Endometrial microvascular endothelial cells (primary cell): Measurements from ENCODE around the gene FOS. TPM values are rescaled to one million over a fixed set of nuclear protein-coding genes. Genes with fewer than 3 reads are reported as not detected.
"Not testable (repeated sequence)": the region's sequence is repeated elsewhere in the genome, so short reads cannot be mapped to it uniquely, and the experiment has no call there.

Experiments
- in situ Hi-C: cut with HindIII; loops from 2 replicates; pipeline ENCODE4 v1.10.0; 2017; ENCODE audit warnings: low sequenced_read_pairs, low pct_unique_long_range_greater_than_20kb; ENCODE audit errors: inconsistent ontology term
- total RNA-seq: library from RNA; depleted of rRNA; stranded (reverse); fragments of >200 nt; gene quantifications from one replicate; pipeline ENCODE4 v1.2.3, GENCODE V29; 2015; ENCODE audit errors: inconsistent ontology term

FOS gene
- total RNA-seq, 1 donor from 2014 or later = 16.9 TPM

DNA sequence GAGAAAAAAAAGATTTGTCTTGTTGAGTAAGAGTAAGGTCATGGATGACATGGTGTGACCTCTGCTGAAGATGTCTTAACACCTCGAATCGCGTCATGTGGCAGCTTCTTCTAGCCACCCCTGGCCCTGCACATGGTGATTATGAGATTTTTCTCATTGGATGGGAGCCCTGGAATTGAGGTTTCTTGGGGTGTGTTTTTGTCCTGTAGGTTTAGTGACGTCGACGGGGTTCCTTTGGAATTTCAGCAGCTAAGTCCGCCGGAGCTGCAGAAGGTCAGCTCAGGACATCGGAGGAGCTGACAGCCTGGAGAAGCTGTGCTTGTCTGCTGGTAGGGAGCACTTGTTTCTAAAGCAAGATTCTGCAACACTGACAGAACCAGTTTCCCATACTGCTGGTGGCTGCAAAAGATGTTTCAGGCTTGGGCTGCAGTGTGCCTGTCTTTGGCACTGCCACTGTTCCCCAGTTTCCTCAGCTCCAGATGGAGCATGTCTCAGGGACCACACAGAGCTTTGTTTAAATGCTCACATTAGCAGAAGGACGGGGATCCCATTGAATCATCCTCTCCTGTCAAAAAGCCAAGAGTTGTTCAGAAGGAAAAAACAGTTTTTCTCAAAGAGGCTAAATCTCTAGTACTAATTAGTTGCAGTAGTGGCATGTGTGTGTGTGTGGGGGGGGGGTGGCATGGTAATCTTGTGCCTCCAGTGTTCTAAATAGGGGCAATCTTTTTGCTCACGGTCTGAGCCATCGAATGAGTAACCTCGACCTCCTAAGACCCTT lies 5.2 kb upstream of the FOS start:
- in situ Hi-C loops = no loop called here

DNA sequence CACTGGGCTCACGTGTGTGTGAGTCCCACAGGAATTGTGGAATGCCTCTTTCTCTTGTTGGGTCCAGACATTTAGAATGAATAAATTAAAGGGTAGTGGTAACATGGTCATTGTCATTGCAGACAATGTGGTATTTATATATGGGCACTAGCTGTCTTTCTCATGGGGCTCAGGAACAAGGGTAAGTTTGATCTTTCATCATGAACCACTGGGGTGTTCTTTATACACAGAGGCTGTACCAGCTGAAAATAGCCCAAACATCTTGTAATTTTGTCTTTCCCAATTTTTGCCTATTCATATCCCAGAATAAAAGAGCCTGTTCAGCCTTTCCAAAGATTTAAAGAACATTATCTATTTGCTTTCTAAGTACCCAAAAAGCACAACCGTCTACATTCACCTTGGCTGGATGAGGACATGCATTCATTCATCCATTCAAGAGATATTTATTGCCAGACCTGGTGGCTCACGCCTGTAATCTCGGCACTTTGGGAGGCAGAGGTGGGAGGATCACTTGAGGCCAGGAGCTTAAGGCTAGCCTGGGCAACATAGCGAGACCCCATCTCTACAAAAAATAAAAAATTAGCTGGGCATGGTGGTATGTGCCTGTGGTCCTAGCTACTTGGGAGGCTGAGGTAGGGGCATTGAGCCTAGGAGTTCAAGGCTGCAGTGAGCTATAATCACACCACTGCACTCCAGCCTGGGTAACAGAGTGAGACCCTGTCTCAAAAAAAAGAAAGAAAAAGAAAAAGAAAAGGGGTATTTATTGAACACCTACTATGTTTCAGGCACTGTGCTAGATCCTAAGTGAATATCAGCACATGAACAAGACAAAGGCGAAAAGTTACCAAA lies 4.4 kb upstream of the FOS start:
- in situ Hi-C loops = no loop called here

DNA sequence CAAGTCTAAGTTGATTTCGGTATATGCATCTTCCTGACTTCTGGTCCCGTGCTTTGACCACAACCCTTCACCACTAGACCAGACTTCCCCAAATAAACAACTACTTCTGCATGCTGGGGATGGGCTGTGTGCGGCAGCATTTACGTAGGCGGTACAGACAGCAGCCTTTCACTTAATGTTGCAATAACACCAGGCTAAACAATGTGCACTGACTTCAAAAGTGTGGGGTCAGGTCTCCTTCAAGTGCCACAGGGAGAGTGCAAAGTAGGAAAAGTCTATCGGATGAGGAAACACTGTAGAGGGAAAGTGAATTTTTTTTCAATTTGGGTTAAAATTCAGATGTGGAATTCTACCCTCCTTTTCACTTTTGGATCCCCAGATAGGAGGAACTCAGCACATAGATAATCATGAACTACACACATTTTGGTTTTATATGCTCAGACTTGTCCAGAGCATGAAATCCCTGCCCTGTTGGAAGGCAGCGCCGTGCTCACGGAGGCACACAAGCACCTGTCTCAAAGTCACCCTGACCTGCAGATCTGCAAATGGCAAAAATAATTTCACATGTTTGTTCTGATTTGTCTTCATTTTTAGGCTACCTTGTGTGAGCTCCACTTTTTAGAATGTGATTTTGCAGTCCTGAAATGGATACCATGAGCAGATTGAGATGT lies 3.6 kb upstream of the FOS start:
- in situ Hi-C loops = no loop called here

DNA sequence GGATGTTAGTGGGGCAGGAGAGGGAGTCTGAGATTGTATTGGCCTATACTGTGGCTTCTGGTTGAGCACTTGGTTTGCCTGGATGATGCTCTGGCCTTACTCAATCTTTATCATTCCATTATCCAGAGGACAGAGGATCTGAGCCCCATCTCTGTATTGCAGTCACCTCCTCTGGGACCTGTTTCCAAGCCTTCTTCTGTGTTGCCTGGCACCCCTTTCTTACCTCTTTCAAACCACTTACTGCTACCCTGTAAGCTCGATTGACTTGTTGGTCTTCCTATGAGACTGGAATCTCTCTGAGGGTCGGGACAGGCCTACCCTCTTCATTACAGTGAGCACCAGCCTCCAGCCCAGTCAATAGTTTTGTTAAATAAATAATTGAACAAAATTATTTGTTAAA lies 3.0 kb upstream of the FOS start:
- in situ Hi-C loops = no loop called here

DNA sequence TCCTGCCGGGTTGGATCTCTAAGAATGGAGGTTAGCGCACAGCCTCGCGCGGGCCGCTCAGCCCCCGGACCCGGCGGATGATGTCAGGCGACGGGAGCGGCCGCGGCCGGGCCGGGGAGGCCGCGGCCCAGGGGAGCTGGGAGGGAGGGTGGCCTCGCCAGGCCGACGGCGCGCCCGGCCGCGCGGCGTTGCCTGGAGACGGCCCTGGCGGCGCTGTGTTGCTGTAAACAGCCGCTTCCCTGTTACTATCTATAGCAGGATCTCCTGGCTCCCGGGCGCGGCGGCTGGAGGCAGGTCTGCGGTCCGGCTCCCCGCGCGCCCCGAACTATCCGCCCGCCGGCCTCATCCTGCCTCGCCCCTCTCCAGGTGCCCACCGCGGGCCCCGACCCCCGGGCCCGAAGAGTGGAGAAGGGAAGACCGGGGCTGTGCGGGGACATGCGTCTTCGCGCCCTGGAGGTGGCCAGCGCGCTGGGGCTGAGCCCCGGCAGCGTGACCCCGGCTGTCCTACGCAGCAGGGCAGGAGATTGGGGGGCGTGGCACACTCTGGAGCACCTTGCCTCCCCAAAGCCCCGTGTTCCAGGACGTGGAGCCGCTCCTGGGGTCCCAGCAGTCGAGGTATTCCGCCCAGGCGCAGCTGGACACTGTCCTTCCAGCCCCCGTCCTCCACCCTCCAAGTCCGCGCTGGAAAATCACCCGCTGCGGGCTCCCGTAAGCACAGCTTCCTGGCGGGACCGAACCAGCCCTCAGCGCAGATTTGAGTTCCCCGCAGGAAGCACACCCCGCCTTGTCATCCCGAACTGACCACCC lies 1.4 kb upstream of the FOS start:
- in situ Hi-C loops = no loop called here

DNA sequence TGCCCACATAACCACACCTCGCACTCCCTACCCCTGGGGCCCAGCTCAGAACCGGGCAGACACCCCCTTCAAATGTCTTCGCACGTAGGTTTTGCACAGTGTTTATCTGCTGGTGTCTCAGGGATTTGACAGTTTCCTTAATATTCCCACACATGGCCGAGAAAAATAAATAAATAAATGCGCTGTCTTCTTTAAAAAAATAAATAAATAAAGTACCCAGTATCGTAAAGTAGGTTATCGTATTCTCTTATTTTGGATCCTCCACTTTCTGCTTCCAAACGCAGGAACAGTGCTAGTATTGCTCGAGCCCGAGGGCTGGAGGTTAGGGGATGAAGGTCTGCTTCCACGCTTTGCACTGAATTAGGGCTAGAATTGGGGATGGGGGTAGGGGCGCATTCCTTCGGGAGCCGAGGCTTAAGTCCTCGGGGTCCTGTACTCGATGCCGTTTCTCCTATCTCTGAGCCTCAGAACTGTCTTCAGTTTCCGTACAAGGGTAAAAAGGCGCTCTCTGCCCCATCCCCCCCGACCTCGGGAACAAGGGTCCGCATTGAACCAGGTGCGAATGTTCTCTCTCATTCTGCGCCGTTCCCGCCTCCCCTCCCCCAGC lies 710 bp upstream of the FOS start:
- in situ Hi-C loops = no loop called here

DNA sequence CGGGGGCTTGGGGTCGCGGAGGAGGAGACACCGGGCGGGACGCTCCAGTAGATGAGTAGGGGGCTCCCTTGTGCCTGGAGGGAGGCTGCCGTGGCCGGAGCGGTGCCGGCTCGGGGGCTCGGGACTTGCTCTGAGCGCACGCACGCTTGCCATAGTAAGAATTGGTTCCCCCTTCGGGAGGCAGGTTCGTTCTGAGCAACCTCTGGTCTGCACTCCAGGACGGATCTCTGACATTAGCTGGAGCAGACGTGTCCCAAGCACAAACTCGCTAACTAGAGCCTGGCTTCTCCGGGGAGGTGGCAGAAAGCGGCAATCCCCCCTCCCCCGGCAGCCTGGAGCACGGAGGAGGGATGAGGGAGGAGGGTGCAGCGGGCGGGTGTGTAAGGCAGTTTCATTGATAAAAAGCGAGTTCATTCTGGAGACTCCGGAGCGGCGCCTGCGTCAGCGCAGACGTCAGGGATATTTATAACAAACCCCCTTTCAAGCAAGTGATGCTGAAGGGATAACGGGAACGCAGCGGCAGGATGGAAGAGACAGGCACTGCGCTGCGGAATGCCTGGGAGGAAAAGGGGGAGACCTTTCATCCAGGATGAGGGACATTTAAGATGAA lies 630 bp downstream of the FOS start:
- in situ Hi-C loops = no loop called here

DNA sequence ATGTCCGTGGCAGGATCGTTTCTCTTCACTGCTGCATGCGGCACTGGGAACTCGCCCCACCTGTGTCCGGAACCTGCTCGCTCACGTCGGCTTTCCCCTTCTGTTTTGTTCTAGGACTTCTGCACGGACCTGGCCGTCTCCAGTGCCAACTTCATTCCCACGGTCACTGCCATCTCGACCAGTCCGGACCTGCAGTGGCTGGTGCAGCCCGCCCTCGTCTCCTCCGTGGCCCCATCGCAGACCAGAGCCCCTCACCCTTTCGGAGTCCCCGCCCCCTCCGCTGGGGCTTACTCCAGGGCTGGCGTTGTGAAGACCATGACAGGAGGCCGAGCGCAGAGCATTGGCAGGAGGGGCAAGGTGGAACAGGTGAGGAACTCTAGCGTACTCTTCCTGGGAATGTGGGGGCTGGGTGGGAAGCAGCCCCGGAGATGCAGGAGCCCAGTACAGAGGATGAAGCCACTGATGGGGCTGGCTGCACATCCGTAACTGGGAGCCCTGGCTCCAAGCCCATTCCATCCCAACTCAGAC lies 1.2 kb downstream of the FOS start:
- in situ Hi-C loops = no loop called here

DNA sequence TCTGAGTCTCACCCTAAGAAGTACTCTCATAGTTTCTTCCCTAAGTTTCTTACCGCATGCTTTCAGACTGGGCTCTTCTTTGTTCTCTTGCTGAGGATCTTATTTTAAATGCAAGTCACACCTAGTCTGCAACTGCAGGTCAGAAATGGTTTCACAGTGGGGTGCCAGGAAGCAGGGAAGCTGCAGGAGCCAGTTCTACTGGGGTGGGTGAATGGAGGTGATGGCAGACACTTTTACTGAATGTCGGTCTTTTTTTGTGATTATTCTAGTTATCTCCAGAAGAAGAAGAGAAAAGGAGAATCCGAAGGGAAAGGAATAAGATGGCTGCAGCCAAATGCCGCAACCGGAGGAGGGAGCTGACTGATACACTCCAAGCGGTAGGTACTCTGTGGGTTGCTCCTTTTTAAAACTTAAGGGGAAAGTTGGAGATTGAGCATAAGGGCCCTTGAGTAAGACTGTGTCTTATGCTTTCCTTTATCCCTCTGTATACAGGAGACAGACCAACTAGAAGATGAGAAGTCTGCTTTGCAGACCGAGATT lies 1.7 kb downstream of the FOS start:
- in situ Hi-C loops = no loop called here

DNA sequence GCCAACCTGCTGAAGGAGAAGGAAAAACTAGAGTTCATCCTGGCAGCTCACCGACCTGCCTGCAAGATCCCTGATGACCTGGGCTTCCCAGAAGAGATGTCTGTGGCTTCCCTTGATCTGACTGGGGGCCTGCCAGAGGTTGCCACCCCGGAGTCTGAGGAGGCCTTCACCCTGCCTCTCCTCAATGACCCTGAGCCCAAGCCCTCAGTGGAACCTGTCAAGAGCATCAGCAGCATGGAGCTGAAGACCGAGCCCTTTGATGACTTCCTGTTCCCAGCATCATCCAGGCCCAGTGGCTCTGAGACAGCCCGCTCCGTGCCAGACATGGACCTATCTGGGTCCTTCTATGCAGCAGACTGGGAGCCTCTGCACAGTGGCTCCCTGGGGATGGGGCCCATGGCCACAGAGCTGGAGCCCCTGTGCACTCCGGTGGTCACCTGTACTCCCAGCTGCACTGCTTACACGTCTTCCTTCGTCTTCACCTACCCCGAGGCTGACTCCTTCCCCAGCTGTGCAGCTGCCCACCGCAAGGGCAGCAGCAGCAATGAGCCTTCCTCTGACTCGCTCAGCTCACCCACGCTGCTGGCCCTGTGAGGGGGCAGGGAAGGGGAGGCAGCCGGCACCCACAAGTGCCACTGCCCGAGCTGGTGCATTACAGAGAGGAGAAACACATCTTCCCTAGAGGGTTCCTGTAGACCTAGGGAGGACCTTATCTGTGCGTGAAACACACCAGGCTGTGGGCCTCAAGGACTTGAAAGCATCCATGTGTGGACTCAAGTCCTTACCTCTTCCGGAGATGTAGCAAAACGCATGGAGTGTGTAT lies 2.4 kb downstream of the FOS start:
- in situ Hi-C loops = no loop called here

DNA sequence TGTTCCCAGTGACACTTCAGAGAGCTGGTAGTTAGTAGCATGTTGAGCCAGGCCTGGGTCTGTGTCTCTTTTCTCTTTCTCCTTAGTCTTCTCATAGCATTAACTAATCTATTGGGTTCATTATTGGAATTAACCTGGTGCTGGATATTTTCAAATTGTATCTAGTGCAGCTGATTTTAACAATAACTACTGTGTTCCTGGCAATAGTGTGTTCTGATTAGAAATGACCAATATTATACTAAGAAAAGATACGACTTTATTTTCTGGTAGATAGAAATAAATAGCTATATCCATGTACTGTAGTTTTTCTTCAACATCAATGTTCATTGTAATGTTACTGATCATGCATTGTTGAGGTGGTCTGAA lies 3.0 kb downstream of the FOS start:
- in situ Hi-C loops = no loop called here

DNA sequence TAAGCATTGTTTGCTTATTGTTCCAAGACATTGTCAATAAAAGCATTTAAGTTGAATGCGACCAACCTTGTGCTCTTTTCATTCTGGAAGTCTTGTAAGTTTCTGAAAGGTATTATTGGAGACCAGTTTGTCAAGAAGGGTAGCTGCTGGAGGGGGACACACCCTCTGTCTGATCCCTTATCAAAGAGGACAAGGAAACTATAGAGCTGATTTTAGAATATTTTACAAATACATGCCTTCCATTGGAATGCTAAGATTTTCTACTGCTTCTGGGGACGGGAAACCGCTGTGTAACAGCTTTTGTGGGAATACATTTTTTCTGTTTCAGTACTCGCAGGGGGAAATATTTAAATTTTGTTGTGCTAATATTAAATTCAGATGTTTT lies 3.5 kb downstream of the FOS start:
- in situ Hi-C loops = no loop called here

DNA sequence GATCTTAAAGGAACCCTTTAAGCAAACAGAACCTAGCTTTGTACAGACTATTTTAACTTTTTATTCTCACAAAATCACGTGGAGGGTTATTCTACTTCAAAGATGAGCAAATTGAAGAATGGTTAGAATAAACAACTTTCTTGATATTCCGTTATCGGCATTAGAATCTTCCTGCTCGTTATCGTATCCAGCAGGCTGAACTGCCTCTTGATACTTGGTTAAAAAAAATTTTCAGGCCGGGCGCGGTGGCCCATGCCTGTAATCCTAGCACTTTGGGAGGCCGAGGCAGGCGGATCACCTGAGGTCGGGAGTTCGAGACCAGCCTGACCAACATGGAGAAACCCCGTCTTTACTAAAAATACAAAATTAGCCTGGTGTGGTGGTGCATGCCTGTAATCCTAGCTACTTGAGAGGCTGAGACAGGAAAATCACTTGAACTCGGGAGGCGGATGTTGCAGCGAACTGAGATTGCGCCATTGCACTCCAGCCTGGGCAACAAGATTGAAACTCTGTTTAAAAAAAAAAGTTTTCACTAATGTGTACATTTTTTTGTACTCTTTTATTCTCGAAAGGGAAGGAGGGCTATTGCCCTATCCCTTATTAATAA lies 4.0 kb downstream of the FOS start:
- in situ Hi-C loops = not testable (repeated sequence)

DNA sequence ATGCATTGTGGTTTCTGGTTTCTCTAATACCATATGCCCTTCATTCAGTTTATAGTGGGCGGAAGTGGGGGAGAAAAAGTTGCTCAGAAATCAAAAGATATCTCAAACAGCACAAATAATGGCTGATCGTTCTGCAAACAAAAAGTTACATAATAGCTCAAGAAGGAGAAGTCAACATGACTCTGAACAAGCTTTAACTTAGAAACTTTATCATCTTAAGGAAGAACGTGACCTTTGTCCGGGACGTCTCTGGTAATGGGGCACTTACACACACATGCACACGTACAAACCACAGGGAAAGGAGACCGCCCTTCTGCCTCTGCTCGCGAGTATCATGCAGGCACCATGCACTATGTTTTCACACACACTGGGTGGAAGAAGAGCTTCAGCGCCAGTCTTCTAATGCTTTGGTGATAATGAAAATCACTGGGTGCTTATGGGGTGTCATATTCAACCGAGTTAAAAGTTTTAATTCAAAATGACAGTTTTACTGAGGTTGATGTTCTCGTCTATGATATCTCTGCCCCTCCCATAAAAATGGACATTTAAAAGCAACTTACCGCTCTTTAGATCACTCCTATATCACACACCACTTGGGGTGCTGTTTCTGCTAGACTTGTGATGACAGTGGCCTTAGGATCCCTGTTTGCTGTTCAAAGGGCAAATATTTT lies 4.7 kb downstream of the FOS start:
- in situ Hi-C loops = no loop called here

DNA sequence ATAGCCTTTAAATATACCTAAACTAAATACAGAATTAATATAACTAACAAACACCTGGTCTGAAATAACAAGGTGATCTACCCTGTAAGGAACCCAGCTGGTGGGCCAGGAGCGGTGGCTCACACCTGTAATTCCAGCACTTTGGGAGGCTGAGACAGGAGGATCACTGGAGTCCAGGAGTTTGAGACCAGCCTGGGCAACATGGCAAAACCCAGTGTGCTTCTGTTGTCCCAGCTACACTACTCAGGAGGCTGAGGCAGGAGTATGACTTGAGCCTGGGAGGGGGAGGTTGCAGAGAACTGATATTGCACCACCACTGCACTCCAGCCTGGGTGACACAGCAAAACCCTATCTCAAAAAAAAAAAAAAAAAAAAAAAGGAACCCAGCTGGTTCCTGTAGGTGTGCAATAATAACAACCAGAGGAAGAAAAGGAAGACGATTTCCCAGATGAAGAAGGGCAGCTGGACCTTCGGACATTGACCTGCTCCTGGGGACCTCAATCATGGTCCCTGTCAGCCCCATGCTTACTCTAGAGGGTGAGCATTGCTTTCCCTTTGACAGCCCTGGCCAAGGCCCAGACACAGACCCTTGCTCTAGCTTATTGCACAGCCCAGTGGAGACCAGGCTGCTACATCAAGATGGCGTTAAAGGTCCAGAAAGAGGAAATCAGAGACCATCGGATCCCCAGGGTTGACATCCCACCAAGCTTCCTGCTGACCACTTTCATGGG lies 5.4 kb downstream of the FOS start:
- in situ Hi-C loops = no loop called here

DNA sequence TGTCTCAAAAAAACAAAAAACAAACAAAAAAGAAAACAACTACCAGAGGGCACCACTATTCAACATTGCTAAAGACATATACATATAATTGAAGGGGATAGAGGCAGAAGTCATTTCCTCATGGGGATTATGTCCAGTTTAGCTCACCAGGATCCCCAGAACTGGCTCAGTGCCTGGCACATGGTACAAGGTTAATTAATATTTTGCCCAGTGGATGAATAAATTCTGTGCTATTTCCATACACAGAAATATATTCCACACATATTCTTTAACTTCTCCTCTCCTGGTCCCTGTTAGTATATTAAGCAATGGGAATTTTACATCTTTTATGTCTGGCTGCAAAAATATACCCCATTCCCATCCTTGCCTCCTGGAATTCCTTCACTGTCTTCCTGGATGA lies 6.7 kb downstream of the FOS start:
- in situ Hi-C loops = no loop called here
